Measurements from ENCODE around the gene NEURL1.

DNA sequence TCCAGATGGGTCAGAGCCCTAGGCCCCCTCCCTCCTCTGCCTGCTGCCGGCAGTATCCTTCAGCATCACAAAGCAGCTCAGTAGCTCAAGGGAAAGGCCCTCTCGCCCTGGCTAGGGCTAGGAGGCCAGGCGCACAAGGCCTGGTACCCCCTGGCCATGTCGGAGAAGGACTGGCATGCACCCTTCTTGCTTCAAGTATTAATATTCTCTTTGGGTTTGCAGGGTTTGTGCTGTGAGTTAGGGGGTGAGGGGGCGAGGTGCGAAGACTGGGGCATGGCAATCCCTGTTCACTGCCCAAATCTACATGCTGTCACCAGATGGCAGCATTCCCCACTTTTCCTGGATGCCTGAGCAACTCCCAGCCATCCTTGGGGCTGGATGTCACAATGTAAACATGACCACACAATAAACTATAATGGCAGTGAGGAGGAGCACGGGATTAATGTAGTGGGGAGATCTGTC is 105.2 kb downstream of the NEURL1 start:
- TF ChIP-seq, protein P1, sequence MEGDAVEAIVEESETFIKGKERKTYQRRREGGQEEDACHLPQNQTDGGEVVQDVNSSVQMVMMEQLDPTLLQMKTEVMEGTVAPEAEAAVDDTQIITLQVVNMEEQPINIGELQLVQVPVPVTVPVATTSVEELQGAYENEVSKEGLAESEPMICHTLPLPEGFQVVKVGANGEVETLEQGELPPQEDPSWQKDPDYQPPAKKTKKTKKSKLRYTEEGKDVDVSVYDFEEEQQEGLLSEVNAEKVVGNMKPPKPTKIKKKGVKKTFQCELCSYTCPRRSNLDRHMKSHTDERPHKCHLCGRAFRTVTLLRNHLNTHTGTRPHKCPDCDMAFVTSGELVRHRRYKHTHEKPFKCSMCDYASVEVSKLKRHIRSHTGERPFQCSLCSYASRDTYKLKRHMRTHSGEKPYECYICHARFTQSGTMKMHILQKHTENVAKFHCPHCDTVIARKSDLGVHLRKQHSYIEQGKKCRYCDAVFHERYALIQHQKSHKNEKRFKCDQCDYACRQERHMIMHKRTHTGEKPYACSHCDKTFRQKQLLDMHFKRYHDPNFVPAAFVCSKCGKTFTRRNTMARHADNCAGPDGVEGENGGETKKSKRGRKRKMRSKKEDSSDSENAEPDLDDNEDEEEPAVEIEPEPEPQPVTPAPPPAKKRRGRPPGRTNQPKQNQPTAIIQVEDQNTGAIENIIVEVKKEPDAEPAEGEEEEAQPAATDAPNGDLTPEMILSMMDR (IDR thresholded peaks at IDR 0.05) = peak; percentile 64 to 69 (median 65)
- TF ChIP-seq POLR2AphosphoS5 (IDR thresholded peaks at IDR 0.05) = peak; percentile 5 to 20
- no peak for TF ChIP-seq EP300 (IDR thresholded peaks at IDR 0.05)
- TF ChIP-seq POLR2A (IDR thresholded peaks at IDR 0.05; ENCODE audit: low read depth) = no peak

Data from esophagus muscularis mucosa (tissue), 4 donors.